ENCODE results near the gene GPS1.

GPS1 gene

DNA sequence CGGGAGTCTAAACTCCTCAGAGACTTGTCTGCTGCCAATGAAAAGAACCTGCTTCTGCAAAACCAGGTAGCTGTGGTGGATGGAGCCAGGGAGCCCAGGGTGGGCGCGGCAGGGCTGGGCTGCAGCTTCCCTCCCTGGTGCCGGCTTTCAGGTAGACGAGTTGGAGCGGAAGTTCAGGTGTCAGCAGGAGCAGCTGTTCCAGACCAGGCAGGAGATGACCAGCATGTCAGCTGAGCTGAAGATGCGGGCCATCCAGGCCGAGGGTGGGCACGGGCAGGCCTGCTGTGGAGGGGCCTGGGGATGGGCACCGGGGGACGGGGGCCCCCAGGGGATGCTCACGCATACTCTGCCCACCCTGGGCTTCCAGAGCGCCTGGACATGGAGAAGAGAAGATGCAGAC is 23.5 kb upstream of the GPS1 start:
- H3F3A ChIP-seq (ENCODE audit: control insufficient read depth, insufficient read depth): no peaks in the 10 kb centered on the region; the same call in 1 of the 2 replicates
- H3K27ac ChIP-seq (ENCODE audit: low read depth, low read length): no peak overlapping the region
- no peak overlapping the region for H3K4me2 ChIP-seq (ENCODE audit: low read length)

DNA sequence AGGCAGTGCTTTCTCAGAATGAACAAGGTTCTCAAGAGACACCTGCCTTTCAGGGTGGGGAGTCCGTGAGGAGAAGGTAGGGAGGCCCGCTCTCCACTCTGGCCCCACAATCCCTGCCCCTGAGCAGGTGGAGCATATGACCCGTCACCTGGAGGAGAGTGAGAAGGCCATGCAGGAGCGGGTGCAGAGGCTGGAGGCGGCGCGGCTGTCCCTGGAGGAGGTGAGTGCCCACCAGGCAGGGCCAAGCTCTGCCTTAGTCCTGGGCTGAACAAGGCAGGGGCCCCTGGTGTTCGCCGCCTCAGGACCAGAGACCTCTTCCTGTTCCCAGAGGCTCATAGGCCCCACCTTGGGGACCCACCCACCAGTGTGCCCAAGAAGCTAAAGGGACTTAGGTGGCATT is 22.7 kb upstream of the GPS1 start:
- no peak overlapping the region for H3K4me2 ChIP-seq (ENCODE audit: low read length)
- TF ChIP-seq, protein P1, sequence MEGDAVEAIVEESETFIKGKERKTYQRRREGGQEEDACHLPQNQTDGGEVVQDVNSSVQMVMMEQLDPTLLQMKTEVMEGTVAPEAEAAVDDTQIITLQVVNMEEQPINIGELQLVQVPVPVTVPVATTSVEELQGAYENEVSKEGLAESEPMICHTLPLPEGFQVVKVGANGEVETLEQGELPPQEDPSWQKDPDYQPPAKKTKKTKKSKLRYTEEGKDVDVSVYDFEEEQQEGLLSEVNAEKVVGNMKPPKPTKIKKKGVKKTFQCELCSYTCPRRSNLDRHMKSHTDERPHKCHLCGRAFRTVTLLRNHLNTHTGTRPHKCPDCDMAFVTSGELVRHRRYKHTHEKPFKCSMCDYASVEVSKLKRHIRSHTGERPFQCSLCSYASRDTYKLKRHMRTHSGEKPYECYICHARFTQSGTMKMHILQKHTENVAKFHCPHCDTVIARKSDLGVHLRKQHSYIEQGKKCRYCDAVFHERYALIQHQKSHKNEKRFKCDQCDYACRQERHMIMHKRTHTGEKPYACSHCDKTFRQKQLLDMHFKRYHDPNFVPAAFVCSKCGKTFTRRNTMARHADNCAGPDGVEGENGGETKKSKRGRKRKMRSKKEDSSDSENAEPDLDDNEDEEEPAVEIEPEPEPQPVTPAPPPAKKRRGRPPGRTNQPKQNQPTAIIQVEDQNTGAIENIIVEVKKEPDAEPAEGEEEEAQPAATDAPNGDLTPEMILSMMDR (IDR thresholded peaks at IDR 0.05; ENCODE audit: low read depth, low read length, poor library complexity, severe bottlenecking): no peak
- TF ChIP-seq EZH2phosphoT487 (IDR thresholded peaks at IDR 0.05; ENCODE audit: borderline replicate concordance, low read length): no peak
- peaks cover 3% of the 10 kb centered on the region; the same call in 1 of the 2 replicates for H3K36me3 ChIP-seq (ENCODE audit: control insufficient read depth, low read length)

More for the DNA sequence above, 23.5 kb upstream of the GPS1 start:
- H3K9me3 ChIP-seq (ENCODE audit: control insufficient read depth, insufficient read depth, low read length): no peaks in the 10 kb centered on the region
- peaks cover 11% of the 10 kb centered on the region for H3K79me2 ChIP-seq (ENCODE audit: control insufficient read depth, low read length)
- H3K4me1 ChIP-seq (ENCODE audit: control insufficient read depth, low read length): peaks cover 26% of the 10 kb centered on the region
- no peaks in the 10 kb centered on the region for H4K20me1 ChIP-seq (ENCODE audit: control insufficient read depth, insufficient read depth, low read depth, low read length)
- H3K9me2 ChIP-seq (replicated peaks; ENCODE audit: control insufficient read depth, low read length): no peaks in the 10 kb centered on the region
- peaks cover 3% of the 10 kb centered on the region; the same call in 1 of the 2 replicates for H3K36me3 ChIP-seq (ENCODE audit: control insufficient read depth, low read length)
- H3K4me3 ChIP-seq (ENCODE audit: low read length): no peak overlapping the region
- no peaks in the 10 kb centered on the region for H3K27me3 ChIP-seq (ENCODE audit: control insufficient read depth, low read length)
- TF ChIP-seq, protein P1 (IDR thresholded peaks at IDR 0.05; ENCODE audit: low read depth, low read length, poor library complexity, severe bottlenecking): no peak
- TF ChIP-seq EZH2phosphoT487 (IDR thresholded peaks at IDR 0.05; ENCODE audit: borderline replicate concordance, low read length): no peak

DNA sequence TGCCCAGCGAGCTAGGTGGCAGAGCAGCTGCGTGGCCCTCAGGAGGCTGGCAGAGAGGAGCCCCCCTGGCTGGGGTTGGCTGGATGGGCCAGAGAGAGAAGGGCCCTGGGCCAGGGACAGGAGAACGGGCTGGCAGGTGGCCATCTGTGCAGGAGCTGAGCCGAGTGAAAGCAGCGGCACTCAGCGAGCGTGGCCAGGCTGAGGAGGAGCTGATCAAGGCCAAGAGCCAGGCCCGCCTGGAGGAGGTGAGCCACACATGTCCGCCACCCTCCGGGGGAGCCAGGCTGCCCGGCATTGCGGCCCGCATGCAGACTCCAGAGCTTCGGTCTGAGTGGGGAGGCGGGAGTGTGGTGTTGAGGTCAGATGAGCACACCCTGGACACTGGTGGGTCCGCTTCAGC is 22.3 kb upstream of the GPS1 start:
- TF ChIP-seq EZH2phosphoT487 (IDR thresholded peaks at IDR 0.05; ENCODE audit: borderline replicate concordance, low read length): no peak
- TF ChIP-seq, protein P1 (IDR thresholded peaks at IDR 0.05; ENCODE audit: low read depth, low read length, poor library complexity, severe bottlenecking): no peak
- Histone ChIP-seq H3K4me2 (ENCODE audit: low read length) (no peak overlapping the region), H3K36me3 (ENCODE audit: control insufficient read depth, low read length) (peaks cover 3% of the 10 kb centered on the region; the same call in 1 of the 2 replicates), H3K9me3 (ENCODE audit: control insufficient read depth, insufficient read depth, low read length) (no peaks in the 10 kb centered on the region), H3K9me2 (replicated peaks; ENCODE audit: control insufficient read depth, low read length) (no peaks in the 10 kb centered on the region), H4K20me1 (ENCODE audit: control insufficient read depth, insufficient read depth, low read depth, low read length) (no peaks in the 10 kb centered on the region), H3K79me2 (ENCODE audit: control insufficient read depth, low read length) (peaks cover 2% of the 10 kb centered on the region; the same call in 1 of the 2 replicates), H3K4me3 (ENCODE audit: low read length) (no peak overlapping the region), H3K4me1 (ENCODE audit: control insufficient read depth, low read length) (peaks cover 18% of the 10 kb centered on the region), H3K27ac (ENCODE audit: low read depth, low read length) (no peak overlapping the region), H3K27me3 (ENCODE audit: control insufficient read depth, low read length) (no peaks in the 10 kb centered on the region), H3F3A (ENCODE audit: control insufficient read depth, insufficient read depth) (no peaks in the 10 kb centered on the region; the same call in 1 of the 2 replicates)

More for the DNA sequence above, 22.7 kb upstream of the GPS1 start:
- Histone ChIP-seq H3F3A (ENCODE audit: control insufficient read depth, insufficient read depth) (no peaks in the 10 kb centered on the region; the same call in 1 of the 2 replicates), H3K27ac (ENCODE audit: low read depth, low read length) (no peak overlapping the region), H3K9me3 (ENCODE audit: control insufficient read depth, insufficient read depth, low read length) (no peaks in the 10 kb centered on the region), H3K4me3 (ENCODE audit: low read length) (no peak overlapping the region), H3K27me3 (ENCODE audit: control insufficient read depth, low read length) (no peaks in the 10 kb centered on the region), H3K79me2 (ENCODE audit: control insufficient read depth, low read length) (peaks cover 6% of the 10 kb centered on the region), H3K9me2 (replicated peaks; ENCODE audit: control insufficient read depth, low read length) (no peaks in the 10 kb centered on the region), H4K20me1 (ENCODE audit: control insufficient read depth, insufficient read depth, low read depth, low read length) (no peaks in the 10 kb centered on the region), H3K4me1 (ENCODE audit: control insufficient read depth, low read length) (peaks cover 23% of the 10 kb centered on the region)

Data from DOHH2 (cell line).